Ovary (tissue), 3 donors: Measurements from ENCODE around the gene PRG2.

Experiments
- CTCF ChIP-seq, 3 donors: fragments of 450-650 bp in 2 of 3; fragments of 200-600 bp in 1 of 3; IDR thresholded peaks; one replicate each; pipeline versions ENCODE4 v1.5.1 to v1.8.0; 2016 to 2022; ENCODE audit warnings: antibody characterized with exemption in 3 of 3, mild to moderate bottlenecking in 1 of 3
- EP300 ChIP-seq: sonication (generic); formaldehyde crosslinking; IDR thresholded peaks from one replicate; pipeline ENCODE4 v1.6.1; 2017; ENCODE audit warnings: antibody characterized with exemption
- POLR2A ChIP-seq: fragments of 450-650 bp; IDR thresholded peaks from one replicate; pipeline ENCODE4 v1.6.1; 2017; ENCODE audit warnings: antibody characterized with exemption, mild to moderate bottlenecking, moderate library complexity
- donor health status: DM: no; HTN: no; CAD: no.

- TF ChIP-seq CTCF (IDR thresholded peaks at IDR 0.05) (no peak), POLR2A (no peak), EP300 (no peak)
Observed at GRCh38 chr11:57414612-57415212, 24.3 kb upstream of the PRG2 start.
